Activated naive CD8-positive, alpha-beta T cell treated with anti-CD3 and anti-CD28 coated beads for 36 hours (primary cell): Measurements from ENCODE around the gene CHPF2. TPM values are rescaled to one million over a fixed set of nuclear protein-coding genes. Genes with fewer than 3 reads are reported as not detected.

Source experiments
- DNase-seq: peaks from one replicate; pipeline ENCODE4 v3.0.0; 2021
- H3K27ac Mint-ChIP-seq: one replicate; pipeline ENCODE4 v1.8.0; 2022; ENCODE audit warnings: mild to moderate bottlenecking, moderate library complexity, mixed read lengths
- H3K27me3 Mint-ChIP-seq: one replicate; pipeline ENCODE4 v1.8.0; 2022; ENCODE audit warnings: mild to moderate bottlenecking, mixed read lengths
- H3K36me3 Mint-ChIP-seq: one replicate; pipeline ENCODE4 v1.8.0; 2021; ENCODE audit warnings: mild to moderate bottlenecking, mixed read lengths
- H3K4me1 Mint-ChIP-seq: one replicate; pipeline ENCODE4 v1.8.0; 2021; ENCODE audit warnings: mixed read lengths
- H3K4me3 Mint-ChIP-seq: one replicate; pipeline ENCODE4 v1.8.0; 2022; ENCODE audit warnings: mild to moderate bottlenecking, moderate library complexity, mixed read lengths
- H3K9me3 Mint-ChIP-seq: one replicate; pipeline ENCODE4 v1.8.0; 2022; ENCODE audit warnings: mixed read lengths
- total RNA-seq, 2 experiments: library from RNA; stranded (reverse); gene quantifications; one replicate each; pipeline ENCODE4 v1.2.3, GENCODE V29; 2021

Gene CHPF2
- total RNA-seq, 2 experiments from 2014 or later: 24.5 to 25.1 TPM

GRCh38 chr7:151237244-151238189, 5.2 kb downstream of the CHPF2 start:
- H3K27me3 Mint-ChIP-seq: no peaks in the 10 kb centered on the region
- peaks cover 18% of the 10 kb centered on the region for H3K4me1 Mint-ChIP-seq
- H3K27ac Mint-ChIP-seq: no peak overlapping the region
- peaks cover 25% of the 10 kb centered on the region for H3K36me3 Mint-ChIP-seq
- H3K9me3 Mint-ChIP-seq: no peaks in the 10 kb centered on the region
- DNase-seq: no peak
- H3K4me3 Mint-ChIP-seq: no peak overlapping the region

- Mint-ChIP-seq H3K4me1 (peaks cover 22% of the 10 kb centered on the region), H3K4me3 (no peak overlapping the region), H3K27ac (no peak overlapping the region), H3K9me3 (no peaks in the 10 kb centered on the region), H3K36me3 (peaks cover 18% of the 10 kb centered on the region), H3K27me3 (no peaks in the 10 kb centered on the region)
- DNase-seq: no peak
Measured at GRCh38 chr7:151238190-151238810, 6.0 kb downstream of the CHPF2 start.

- Mint-ChIP-seq H3K36me3 (peaks cover 12% of the 10 kb centered on the region), H3K27ac (no peak overlapping the region), H3K4me3 (no peak overlapping the region), H3K27me3 (no peaks in the 10 kb centered on the region), H3K4me1 (peaks cover 21% of the 10 kb centered on the region), H3K9me3 (no peaks in the 10 kb centered on the region)
- DNase-seq: no peak
Measured at GRCh38 chr7:151238924-151239836, 6.9 kb downstream of the CHPF2 start.

- Mint-ChIP-seq H3K27ac (no peak overlapping the region), H3K4me3 (no peak overlapping the region), H3K9me3 (no peaks in the 10 kb centered on the region), H3K4me1 (peaks cover 19% of the 10 kb centered on the region), H3K27me3 (peaks cover 5% of the 10 kb centered on the region), H3K36me3 (peaks cover 11% of the 10 kb centered on the region)
- no peak for DNase-seq
Measured at GRCh38 chr7:151239837-151240459, 7.7 kb downstream of the CHPF2 start.

GRCh38 chr7:151240536-151240935, 8.3 kb downstream of the CHPF2 start:
- H3K4me1 Mint-ChIP-seq: peaks cover 19% of the 10 kb centered on the region
- no peak overlapping the region for H3K4me3 Mint-ChIP-seq
- no peak for DNase-seq
- H3K27me3 Mint-ChIP-seq: peaks cover 6% of the 10 kb centered on the region
- H3K9me3 Mint-ChIP-seq: no peaks in the 10 kb centered on the region
- peaks cover 9% of the 10 kb centered on the region for H3K36me3 Mint-ChIP-seq
- no peak overlapping the region for H3K27ac Mint-ChIP-seq

- Mint-ChIP-seq H3K4me1 (peaks cover 19% of the 10 kb centered on the region), H3K27ac (no peak overlapping the region), H3K36me3 (peaks cover 9% of the 10 kb centered on the region), H3K4me3 (no peak overlapping the region), H3K27me3 (peaks cover 10% of the 10 kb centered on the region), H3K9me3 (no peaks in the 10 kb centered on the region)
- DNase-seq: no peak
Measured at GRCh38 chr7:151240942-151241754, 8.9 kb downstream of the CHPF2 start.

GRCh38 chr7:151241755-151242096, 9.4 kb downstream of the CHPF2 start:
- DNase-seq: no peak
- Mint-ChIP-seq H3K27me3 (peaks cover 16% of the 10 kb centered on the region), H3K27ac (no peak overlapping the region), H3K9me3 (no peaks in the 10 kb centered on the region), H3K4me1 (peaks cover 19% of the 10 kb centered on the region), H3K4me3 (no peak overlapping the region), H3K36me3 (peaks cover 5% of the 10 kb centered on the region)

GRCh38 chr7:151242159-151243044, 10.1 kb downstream of the CHPF2 start:
- Mint-ChIP-seq H3K27ac (no peak overlapping the region), H3K4me1 (peaks cover 20% of the 10 kb centered on the region)

GRCh38 chr7:151243045-151243349, 10.7 kb downstream of the CHPF2 start:
- H3K4me3 Mint-ChIP-seq: peak overlapping the region; percentile 52
- peaks cover 25% of the 10 kb centered on the region for H3K4me1 Mint-ChIP-seq
- DNase-seq: no peak
- peaks cover 27% of the 10 kb centered on the region for H3K27me3 Mint-ChIP-seq
- H3K27ac Mint-ChIP-seq: peak overlapping the region; percentile 66
- H3K9me3 Mint-ChIP-seq: no peaks in the 10 kb centered on the region
- peaks cover 3% of the 10 kb centered on the region for H3K36me3 Mint-ChIP-seq

More at GRCh38 chr7:151242159-151243044, 10.1 kb downstream of the CHPF2 start:
- no peak for DNase-seq
- Mint-ChIP-seq H3K27me3 (peaks cover 21% of the 10 kb centered on the region), H3K9me3 (no peaks in the 10 kb centered on the region), H3K36me3 (peaks cover 3% of the 10 kb centered on the region), H3K4me3 (no peak overlapping the region)

GRCh38 chr7:151243408-151244195, 11.3 kb downstream of the CHPF2 start:
- peaks cover 32% of the 10 kb centered on the region for H3K27me3 Mint-ChIP-seq
- peak; percentile 38 for DNase-seq
- peaks cover 3% of the 10 kb centered on the region for H3K36me3 Mint-ChIP-seq
- H3K9me3 Mint-ChIP-seq: no peaks in the 10 kb centered on the region
- H3K4me1 Mint-ChIP-seq: peaks cover 29% of the 10 kb centered on the region
- H3K27ac Mint-ChIP-seq: peak overlapping the region; percentile 66
- H3K4me3 Mint-ChIP-seq: peak overlapping the region; percentile 52

- Mint-ChIP-seq H3K4me1 (peaks cover 30% of the 10 kb centered on the region), H3K4me3 (peak overlapping the region; percentile 47), H3K36me3 (peaks cover 3% of the 10 kb centered on the region), H3K27ac (no peak overlapping the region), H3K9me3 (no peaks in the 10 kb centered on the region), H3K27me3 (peaks cover 35% of the 10 kb centered on the region)
- DNase-seq: peak; percentile 53
Measured at GRCh38 chr7:151244196-151244840, 12.0 kb downstream of the CHPF2 start.

GRCh38 chr7:151244841-151245346, 12.6 kb downstream of the CHPF2 start:
- peaks cover 34% of the 10 kb centered on the region for H3K4me1 Mint-ChIP-seq
- H3K36me3 Mint-ChIP-seq: peaks cover 3% of the 10 kb centered on the region
- H3K9me3 Mint-ChIP-seq: no peaks in the 10 kb centered on the region
- H3K4me3 Mint-ChIP-seq: peak overlapping the region; percentile 47
- peaks cover 39% of the 10 kb centered on the region for H3K27me3 Mint-ChIP-seq
- no peak for DNase-seq
- no peak overlapping the region for H3K27ac Mint-ChIP-seq
